ENCODE data around the gene CITED2. TPM values are rescaled to one million over a fixed set of nuclear protein-coding genes. Genes with fewer than 3 reads are reported as not detected.

CITED2 gene
- total RNA-seq, 2 experiments from 2014 or later, result 37.5 to 39.7 TPM

- DNase-seq (no peak), ATAC-seq (no peak)
- intact Hi-C loops (cut with micrococcal nuclease), result loop anchor here (5.0 to 10.0 kb wide), 3 partner anchors 151 to 553 kb away; no protein-coding TSS in a partner anchor
- ChIA-PET POLR2A (interaction anchor here (0.6 to 3.1 kb wide), 32 partner anchors 9 to 480 kb away, joined by 3 to 12 read pairs (median 4); partner anchors contain the start of gene TXLNB), CTCF (interaction anchor here (0.6 to 4.8 kb wide), 17 partner anchors 9 to 558 kb away, joined by 3 to 34 read pairs (median 3); no protein-coding TSS in a partner anchor)
- Mint-ChIP-seq H3K27ac (peak overlapping the region; percentile 98), H3K4me1 (ENCODE audit: low read depth) (peaks cover 43% of the 10 kb centered on the region), H3K27me3 (no peaks in the 10 kb centered on the region), H3K4me3 (peak overlapping the region; percentile 86), H3K36me3 (ENCODE audit: low read depth) (peaks cover 28% of the 10 kb centered on the region), H3K9me3 (no peaks in the 10 kb centered on the region)
- TF ChIP-seq, protein P1, sequence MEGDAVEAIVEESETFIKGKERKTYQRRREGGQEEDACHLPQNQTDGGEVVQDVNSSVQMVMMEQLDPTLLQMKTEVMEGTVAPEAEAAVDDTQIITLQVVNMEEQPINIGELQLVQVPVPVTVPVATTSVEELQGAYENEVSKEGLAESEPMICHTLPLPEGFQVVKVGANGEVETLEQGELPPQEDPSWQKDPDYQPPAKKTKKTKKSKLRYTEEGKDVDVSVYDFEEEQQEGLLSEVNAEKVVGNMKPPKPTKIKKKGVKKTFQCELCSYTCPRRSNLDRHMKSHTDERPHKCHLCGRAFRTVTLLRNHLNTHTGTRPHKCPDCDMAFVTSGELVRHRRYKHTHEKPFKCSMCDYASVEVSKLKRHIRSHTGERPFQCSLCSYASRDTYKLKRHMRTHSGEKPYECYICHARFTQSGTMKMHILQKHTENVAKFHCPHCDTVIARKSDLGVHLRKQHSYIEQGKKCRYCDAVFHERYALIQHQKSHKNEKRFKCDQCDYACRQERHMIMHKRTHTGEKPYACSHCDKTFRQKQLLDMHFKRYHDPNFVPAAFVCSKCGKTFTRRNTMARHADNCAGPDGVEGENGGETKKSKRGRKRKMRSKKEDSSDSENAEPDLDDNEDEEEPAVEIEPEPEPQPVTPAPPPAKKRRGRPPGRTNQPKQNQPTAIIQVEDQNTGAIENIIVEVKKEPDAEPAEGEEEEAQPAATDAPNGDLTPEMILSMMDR (IDR thresholded peaks at IDR 0.05), result no peak
These were observed 506 bp downstream of the CITED2 start for GRCh38 chr6:139373928-139374356.

- Mint-ChIP-seq H3K27me3 (no peaks in the 10 kb centered on the region), H3K36me3 (ENCODE audit: low read depth) (peaks cover 28% of the 10 kb centered on the region), H3K9me3 (no peaks in the 10 kb centered on the region), H3K4me1 (ENCODE audit: low read depth) (peaks cover 41% of the 10 kb centered on the region), H3K4me3 (peak overlapping the region; percentile 86), H3K27ac (peak overlapping the region; percentile 98)
- intact Hi-C loops (cut with micrococcal nuclease), result loop anchor here (5.0 to 10.0 kb wide), 3 partner anchors 151 to 554 kb away; no protein-coding TSS in a partner anchor
- DNase-seq, result peak; percentile 81
- TF ChIP-seq, protein P1 (IDR thresholded peaks at IDR 0.05), result peak; percentile 35
- ATAC-seq, result peak; percentile 18
- POLR2A ChIA-PET, result interaction anchor here (0.7 to 3.1 kb wide), 26 partner anchors 8 to 481 kb away, joined by 3 to 12 read pairs (median 4); partner anchors contain the start of gene TXLNB
- CTCF ChIA-PET, result interaction anchor here (0.7 to 4.8 kb wide), 19 partner anchors 8 to 557 kb away, joined by 3 to 87 read pairs (median 3); no protein-coding TSS in a partner anchor
These were observed 1.1 kb downstream of the CITED2 start for GRCh38 chr6:139373154-139373927.

DNA sequence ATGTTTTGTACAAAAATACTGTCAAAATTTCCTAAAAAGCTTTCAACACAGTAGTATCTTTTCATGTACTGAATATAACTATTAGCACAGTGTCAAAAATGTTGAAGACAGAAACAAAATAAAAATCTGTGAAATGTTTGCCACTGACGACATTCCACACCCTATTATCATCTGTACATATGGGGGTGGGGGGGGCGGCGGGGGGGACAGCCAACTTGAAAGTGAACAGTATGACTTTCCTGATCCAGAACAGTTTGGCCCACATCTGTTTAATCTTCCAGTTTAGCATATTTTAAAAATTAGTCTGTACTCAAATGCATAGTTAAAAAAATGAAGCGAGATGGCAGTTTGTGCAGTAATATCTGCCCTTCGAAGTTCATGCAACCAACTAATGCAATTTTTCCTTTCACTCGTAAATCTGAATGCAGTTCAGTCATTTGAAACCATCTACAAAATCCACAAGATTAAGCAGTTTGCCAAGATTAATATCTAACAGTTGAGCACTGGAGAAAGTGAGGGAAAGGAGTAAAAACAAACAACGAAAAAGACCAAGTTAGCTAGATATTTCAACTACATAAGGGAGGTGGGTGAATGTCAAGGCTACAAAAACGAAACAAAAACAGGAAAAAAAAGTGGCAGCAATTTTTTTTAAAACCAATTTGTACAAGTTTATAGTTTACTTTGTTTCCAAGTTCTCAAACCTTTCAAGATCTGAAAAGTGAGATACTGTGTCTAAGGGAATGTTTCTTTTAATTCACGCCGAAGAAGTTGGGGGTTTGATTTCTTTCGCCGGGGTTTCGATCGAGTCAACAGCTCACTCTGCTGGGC lies 1.9 kb downstream of the CITED2 start:
- Mint-ChIP-seq H3K36me3 (ENCODE audit: low read depth) (peaks cover 28% of the 10 kb centered on the region), H3K4me1 (ENCODE audit: low read depth) (peaks cover 44% of the 10 kb centered on the region), H3K27ac (peak overlapping the region; percentile 98), H3K4me3 (peak overlapping the region; percentile 86), H3K27me3 (no peaks in the 10 kb centered on the region), H3K9me3 (no peaks in the 10 kb centered on the region)
- ATAC-seq (no peak), DNase-seq (no peak)
- intact Hi-C loops (cut with micrococcal nuclease), result loop anchor here (5.0 to 10.0 kb wide), 3 partner anchors 152 to 555 kb away; no protein-coding TSS in a partner anchor
- ChIA-PET CTCF (interaction anchor here (0.7 to 4.8 kb wide), 14 partner anchors 7 to 554 kb away, joined by 3 to 87 read pairs (median 3); no protein-coding TSS in a partner anchor), POLR2A (interaction anchor here (0.7 to 3.1 kb wide), 10 partner anchors 15 to 247 kb away, joined by 3 to 12 read pairs (median 4); partner anchors contain the start of gene TXLNB)
- TF ChIP-seq, protein P1 (IDR thresholded peaks at IDR 0.05), result no peak

- ChIA-PET POLR2A (interaction anchor here (2.0 kb wide), 1 partner anchor 234 kb away, joined by 4 read pairs; no protein-coding TSS in a partner anchor), CTCF (interaction anchor here (1.2 to 4.3 kb wide), 3 partner anchors 18 to 254 kb away, joined by 3 to 87 read pairs (median 4); no protein-coding TSS in a partner anchor)
- Mint-ChIP-seq H3K36me3 (ENCODE audit: low read depth) (peaks cover 28% of the 10 kb centered on the region), H3K4me3 (peak overlapping the region; percentile 86), H3K27me3 (no peaks in the 10 kb centered on the region), H3K27ac (peak overlapping the region; percentile 79), H3K4me1 (ENCODE audit: low read depth) (peaks cover 44% of the 10 kb centered on the region), H3K9me3 (no peaks in the 10 kb centered on the region)
- DNase-seq, result no peak
- TF ChIP-seq, protein P1 (IDR thresholded peaks at IDR 0.05), result no peak
- intact Hi-C loops (cut with micrococcal nuclease), result loop anchor here (5.0 to 10.0 kb wide), 3 partner anchors 153 to 556 kb away; no protein-coding TSS in a partner anchor
- no peak for ATAC-seq
These were observed 2.8 kb downstream of the CITED2 start for GRCh38 chr6:139371421-139372203.

Measured in activated CD8-positive, alpha-beta T cell treated with anti-CD3 and anti-CD28 coated beads for 36 hours (primary cell).